C4-2B (cell line): Measurements from ENCODE around the gene BCL11B.

Experiments used
- CTCF ChIP-seq: fragments of 450-650 bp; conservative IDR thresholded peaks from 2 replicates; pipeline ENCODE4 v1.5.1; 2017; ENCODE audit warnings: mild to moderate bottlenecking
- ZFX ChIP-seq: fragments of 450-650 bp; IDR thresholded peaks from 2 replicates; pipeline ENCODE4 v1.6.1; 2017

GRCh38 chr14:99288948-99289347, 17.0 kb upstream of the BCL11B start:
- TF ChIP-seq ZFX (no peak), CTCF (no peak)
